ENCODE results near the gene CFAP68.

CFAP68 gene

GRCh38 chr11:111912535-111912934 lies 33.2 kb downstream of the CFAP68 start, which contains the start of gene HSPB2:
Gene HSPB2, plus strand, starts transcription at chr11:111912734. Its CDS starts 96 bp downstream, at chr11:111912830.
- peak within 1 kb of the TSS; percentile 36 for H3K27ac ChIP-seq
- no peak for TF ChIP-seq CTCF (conservative IDR thresholded peaks at IDR 0.05)

- no peak for TF ChIP-seq CTCF (conservative IDR thresholded peaks at IDR 0.05)
- H3K27ac ChIP-seq = no peak overlapping the region
Measured at GRCh38 chr11:111913031-111913861, 33.9 kb downstream of the CFAP68 start.

- no peak overlapping the region for H3K27ac ChIP-seq
- no peak for TF ChIP-seq CTCF (conservative IDR thresholded peaks at IDR 0.05)
Measured at GRCh38 chr11:111913997-111914396, 34.7 kb downstream of the CFAP68 start.

- no peak for TF ChIP-seq CTCF (conservative IDR thresholded peaks at IDR 0.05)
- H3K27ac ChIP-seq = peak overlapping the region; percentile 88
Measured at GRCh38 chr11:111916768-111917167, 37.4 kb downstream of the CFAP68 start.

- TF ChIP-seq CTCF (conservative IDR thresholded peaks at IDR 0.05) = no peak
- peak overlapping the region; percentile 88 for H3K27ac ChIP-seq
Measured at GRCh38 chr11:111917312-111917711, 38.0 kb downstream of the CFAP68 start.

GRCh38 chr11:111917788-111918187 lies 38.4 kb downstream of the CFAP68 start:
- peak overlapping the region; percentile 88 for H3K27ac ChIP-seq

More at GRCh38 chr11:111917788-111918187, 38.4 kb downstream of the CFAP68 start:
- no peak for TF ChIP-seq CTCF (conservative IDR thresholded peaks at IDR 0.05)

Data from VCaP (cell line).